K562 (cell line): ENCODE data around the gene SRBD1. TPM values are rescaled to one million over a fixed set of nuclear protein-coding genes. Genes with fewer than 3 reads are reported as not detected.

ENCODE experiments used
- CBX1 ChIP-seq: sonication (generic); IDR thresholded peaks from 2 replicates; pipeline ENCODE4 v1.6.1; 2016; ENCODE audit warnings: antibody characterized with exemption, low read depth, mild to moderate bottlenecking
- CHD7 ChIP-seq: fragments of 200-600 bp; sonication (generic); IDR thresholded peaks from one replicate; pipeline ENCODE4 v1.6.1; 2012; ENCODE audit warnings: mild to moderate bottlenecking, low read depth, low read length, inconsistent platforms
- E4F1 ChIP-seq: fragments of 250-450 bp; sonication (Bioruptor Pico); IDR thresholded peaks from 2 replicates; pipeline ENCODE4 v1.5.0; 2021; ENCODE audit warnings: mild to moderate bottlenecking, borderline replicate concordance
- FOXJ3 ChIP-seq: sonication (generic); formaldehyde crosslinking; IDR thresholded peaks from 2 replicates; pipeline ENCODE4 v1.4.0; 2020; ENCODE audit warnings: mild to moderate bottlenecking, missing genetic modification reagents
- FOXK2 ChIP-seq, 2 experiments: fragments of 450-650 bp; IDR thresholded peaks in 1 of 2; conservative IDR thresholded peaks in 1 of 2; 2 replicates each; pipeline ENCODE4 v1.6.1; 2016; ENCODE audit warnings: low read depth in 2 of 2, mild to moderate bottlenecking in 1 of 2
- JUND ChIP-seq, 2 experiments: IDR thresholded peaks; 2 replicates in 1 of 2; 3 replicates in 1 of 2; pipeline ENCODE4 v1.6.1; 2011; ENCODE audit warnings: borderline replicate concordance in 2 of 2, low read depth in 2 of 2, low read length in 2 of 2, improper control_type of control experiment in 1 of 2, missing biosample characterization in 1 of 2, missing genetic modification characterization in 1 of 2, missing genetic modification reagents in 1 of 2
- KAT8 ChIP-seq: fragments of 450-650 bp; IDR thresholded peaks from 2 replicates; pipeline ENCODE4 v1.6.1; 2016; ENCODE audit warnings: low read depth, mild to moderate bottlenecking
- KLF1 ChIP-seq: fragments of 450-650 bp; IDR thresholded peaks from 2 replicates; pipeline ENCODE4 v1.6.1; 2016; ENCODE audit warnings: missing genetic modification characterization, missing compliant biosample characterization
- NR4A1 ChIP-seq, 2 experiments: fragments of 250-450 bp in 1 of 2; fragments of 450-650 bp in 1 of 2; sonication (Bioruptor Pico) in 1 of 2; IDR thresholded peaks; 2 replicates each; pipeline versions ENCODE4 v1.4.0 to v1.6.1; 2016 to 2020; ENCODE audit warnings: mild to moderate bottlenecking in 2 of 2, missing compliant biosample characterization in 1 of 2, missing genetic modification characterization in 1 of 2, moderate library complexity in 1 of 2
- TBP ChIP-seq: optimal IDR thresholded peaks from 2 replicates; pipeline ENCODE3; 2011; ENCODE audit warnings: low read depth, low read length, improper control_type of control experiment
- TEAD4 ChIP-seq, 2 experiments: sonication (generic) in 1 of 2; formaldehyde crosslinking in 1 of 2; IDR thresholded peaks; 2 replicates each; pipeline versions ENCODE4 v1.6.1 to v1.8.0; 2012 to 2022; ENCODE audit warnings: borderline replicate concordance in 1 of 2, inconsistent platforms in 1 of 2, low read length in 1 of 2, mild to moderate bottlenecking in 1 of 2, missing genetic modification reagents in 1 of 2
- ZNF232 ChIP-seq: sonication (generic); formaldehyde crosslinking; IDR thresholded peaks from 2 replicates; pipeline ENCODE4 v1.8.0; 2022; ENCODE audit warnings: mild to moderate bottlenecking, missing genetic modification reagents
- polyA plus RNA-seq, 8 experiments: library from polyadenylated mRNA; depleted of rRNA in 4 of 8; stranded (reverse) in 5 of 8; unstranded in 3 of 8; fragments of >200 nt; fragmentation: Nextera tagmentation in 2 of 8; fragmentation: Illumina TruSeq in 1 of 8; extraction: Ambion mirVana in 2 of 8; extraction: Trizol in 1 of 8; gene quantifications; 2 replicates each; pipeline versions ENCODE4 v1.2.1 to v1.2.3, GENCODE V29; 2011 to 2014; ENCODE audit warnings: inconsistent platforms in 1 of 8, missing spikeins in 1 of 8
- total RNA-seq, 7 experiments: library from RNA; depleted of rRNA in 6 of 7; stranded (reverse); fragments of >200 nt in 6 of 7; fragmentation: Illumina TruSeq in 2 of 7; extraction: Trizol in 2 of 7; gene quantifications; 2 replicates each; pipeline versions ENCODE4 v1.2.1 to v1.2.3, GENCODE V29; 2011 to 2021; ENCODE audit warnings: low replicate concordance in 1 of 7

SRBD1 gene
- total and polyA plus RNA-seq, 9 of the 15 experiments (the other 6 are each of a cell fraction or from before 2014, with no cell fraction given): 6.9 to 23.2 (median 14.7) TPM

GRCh38 chr2:45458909-45459563 is 152.0 kb downstream of the SRBD1 start (continued):
- no peak for TF ChIP-seq CHD7
- TF ChIP-seq FOXK2 (conservative IDR thresholded peaks at IDR 0.05 in 1 of 2, IDR thresholded peaks at IDR 0.05 in 1 of 2; ENCODE audit: low read depth in 2 of 2): peak in 1 of 2 experiments; percentile 32; a peak in 1 of 4 replicates
- TF ChIP-seq KLF1: no peak
- no peak for TF ChIP-seq KAT8
- TF ChIP-seq TBP: no peak
- TF ChIP-seq FOXJ3 (CRISPR knock-in tag): no peak
- TF ChIP-seq ZNF232: no peak
- peak; percentile 27; the same call in 1 of the 2 replicates for TF ChIP-seq JUND (IDR thresholded peaks at IDR 0.05; ENCODE audit: borderline replicate concordance, low read depth, low read length)
- no peak; the same call in 2 of the 3 replicates for TF ChIP-seq JUND (tag; IDR thresholded peaks at IDR 0.05; ENCODE audit: borderline replicate concordance, low read depth, low read length)
- peak; percentile 54; the same call in 1 of the 2 replicates for TF ChIP-seq TEAD4 (IDR thresholded peaks at IDR 0.05; ENCODE audit: low read length)
- no peak for TF ChIP-seq TEAD4 (CRISPR knock-in tag; IDR thresholded peaks at IDR 0.05; ENCODE audit: borderline replicate concordance)
- no peak for TF ChIP-seq NR4A1 (CRISPR knock-in tag; IDR thresholded peaks at IDR 0.05)
- no peak for TF ChIP-seq NR4A1 (tag; IDR thresholded peaks at IDR 0.05)
- TF ChIP-seq E4F1 (CRISPR knock-in tag): no peak
- TF ChIP-seq CBX1: no peak
